ENCODE results near the gene ERBB3.

ERBB3 gene

GRCh38 chr12:56116267-56117081 is 36.5 kb downstream of the ERBB3 start, which contains the start of gene RPL41:
TSS of gene RPL41 (plus strand) at chr12:56116633.
- peak; percentile 95 for DNase-seq

- DNase-seq: peak; percentile 28
Measured at GRCh38 chr12:56117082-56117706, 37.2 kb downstream of the ERBB3 start.

- peak; percentile 100 for DNase-seq
Measured at GRCh38 chr12:56117778-56118687, 38.1 kb downstream of the ERBB3 start, which contains the start of gene ZC3H10. TSS of gene ZC3H10 (plus strand) at chr12:56118266. CDS start at chr12:56120563, 2,297 bp downstream.

- DNase-seq: no peak
Measured at GRCh38 chr12:56118688-56119357, 38.9 kb downstream of the ERBB3 start.

- peak; percentile 82 for DNase-seq
Measured at GRCh38 chr12:56119361-56119796, 39.4 kb downstream of the ERBB3 start.

GRCh38 chr12:56120158-56120846 is 40.3 kb downstream of the ERBB3 start:
- DNase-seq: no peak

- DNase-seq: no peak
Measured at GRCh38 chr12:56121204-56121870, 41.4 kb downstream of the ERBB3 start.

- DNase-seq: no peak
Measured at GRCh38 chr12:56122637-56123036, 42.7 kb downstream of the ERBB3 start.

GRCh38 chr12:56124133-56124532 is 44.2 kb downstream of the ERBB3 start:
- no peak for DNase-seq

GRCh38 chr12:56126732-56127239 is 46.8 kb downstream of the ERBB3 start:
- peak; percentile 14 for DNase-seq

- no peak for DNase-seq
Measured at GRCh38 chr12:56127485-56127887, 47.5 kb downstream of the ERBB3 start.

- peak; percentile 100 for DNase-seq
Measured at GRCh38 chr12:56127888-56128669, 48.1 kb downstream of the ERBB3 start, which contains the start of gene ESYT1. TSS of gene ESYT1 (plus strand) at chr12:56128267. CDS start at chr12:56128320, 53 bp downstream.

- DNase-seq: no peak
Measured at GRCh38 chr12:56128670-56129205, 48.8 kb downstream of the ERBB3 start.

- peak; percentile 86 for DNase-seq
Measured at GRCh38 chr12:56129206-56129941, 49.4 kb downstream of the ERBB3 start.

GRCh38 chr12:56129942-56130495 is 50.1 kb downstream of the ERBB3 start:
- no peak for DNase-seq

- DNase-seq: no peak
Measured at GRCh38 chr12:56130876-56131275, 50.9 kb downstream of the ERBB3 start.

- DNase-seq: no peak
Measured at GRCh38 chr12:56134897-56135296, 54.9 kb downstream of the ERBB3 start.

- no peak for DNase-seq
Measured at GRCh38 chr12:56137853-56138571, 58.0 kb downstream of the ERBB3 start.

Data from activated CD4-positive, alpha-beta T cell treated with anti-CD3 and anti-CD28 coated beads, Interleukin-10, Interleukin-2, amounts not matched to agents 100 ng/mL and 50 ng/mL, durations not matched to agents 16 hours and 8 hours (primary cell).